Trophoblast cell (in vitro differentiated cells and primary cell): ENCODE data around the gene TMEM134.

ENCODE experiments used
- DNase-seq, 2 donors: peaks; one replicate each; pipeline ENCODE4 v3.0.0-alpha.2; 2016
- H2AFZ ChIP-seq: 2 replicates; pipeline ENCODE4 v1.6.1; 2013; ENCODE audit warnings: low read length, moderate library complexity, mild to moderate bottlenecking; ENCODE audit not compliant: insufficient read depth, poor library complexity
- H2AK5ac ChIP-seq: 2 replicates; pipeline ENCODE4 v1.6.1; 2013; ENCODE audit warnings: mild to moderate bottlenecking, low read length
- H2BK120ac ChIP-seq: 2 replicates; pipeline ENCODE4 v1.6.1; 2013; ENCODE audit warnings: low read length, mild to moderate bottlenecking, moderate library complexity; ENCODE audit not compliant: insufficient read depth, poor library complexity
- H2BK12ac ChIP-seq: 2 replicates; pipeline ENCODE4 v1.6.1; 2013; ENCODE audit warnings: mild to moderate bottlenecking, low read length, moderate library complexity
- H2BK5ac ChIP-seq: 2 replicates; pipeline ENCODE4 v1.6.1; 2013; ENCODE audit warnings: low read length, low read depth, moderate library complexity, mild to moderate bottlenecking; ENCODE audit not compliant: poor library complexity
- H3K14ac ChIP-seq: 2 replicates; pipeline ENCODE4 v1.6.1; 2013; ENCODE audit warnings: mild to moderate bottlenecking, low read length
- H3K18ac ChIP-seq: 2 replicates; pipeline ENCODE4 v1.6.1; 2013; ENCODE audit warnings: mild to moderate bottlenecking, low read length
- H3K23ac ChIP-seq: 2 replicates; pipeline ENCODE4 v1.6.1; 2013; ENCODE audit warnings: low read length
- H3K27ac ChIP-seq: 2 replicates; pipeline ENCODE4 v1.5.1; 2013; ENCODE audit warnings: low read depth, mild to moderate bottlenecking, inconsistent platforms, low read length, moderate library complexity
- H3K27me3 ChIP-seq: 2 replicates; pipeline ENCODE4 v1.6.1; 2013; ENCODE audit warnings: inconsistent platforms, mild to moderate bottlenecking, low read length, moderate library complexity; ENCODE audit not compliant: insufficient read depth
- H3K36me3 ChIP-seq, 2 experiments: 1 replicate in 1 of 2; 2 replicates in 1 of 2; pipeline ENCODE4 v1.6.1; 2013; ENCODE audit warnings: low read length in 2 of 2, mild to moderate bottlenecking in 2 of 2, moderate library complexity in 1 of 2; ENCODE audit not compliant: insufficient read depth in 2 of 2, control insufficient read depth in 1 of 2
- H3K4ac ChIP-seq: 2 replicates; pipeline ENCODE4 v1.6.1; 2013; ENCODE audit warnings: low read depth, mild to moderate bottlenecking, low read length, moderate library complexity
- H3K4me1 ChIP-seq, 2 experiments: 1 replicate in 1 of 2; 2 replicates in 1 of 2; pipeline ENCODE4 v1.6.1; 2013; ENCODE audit warnings: low read length in 2 of 2, mild to moderate bottlenecking in 2 of 2, moderate library complexity in 1 of 2; ENCODE audit not compliant: insufficient read depth in 2 of 2, control insufficient read depth in 1 of 2
- H3K4me2 ChIP-seq: 2 replicates; pipeline ENCODE4 v1.6.1; 2013; ENCODE audit warnings: inconsistent platforms, mild to moderate bottlenecking, low read length, moderate library complexity
- H3K4me3 ChIP-seq: 2 replicates; pipeline ENCODE4 v1.5.1; 2013; ENCODE audit warnings: mild to moderate bottlenecking, low read depth, low read length, inconsistent platforms
- H3K79me1 ChIP-seq: one replicate; pipeline ENCODE4 v1.6.1; 2013; ENCODE audit warnings: low read length
- H3K79me2 ChIP-seq: 2 replicates; pipeline ENCODE4 v1.6.1; 2013; ENCODE audit warnings: low read length, mild to moderate bottlenecking; ENCODE audit not compliant: control insufficient read depth, insufficient read depth, poor library complexity
- H3K9ac ChIP-seq: 2 replicates; pipeline ENCODE4 v1.6.1; 2013; ENCODE audit warnings: mild to moderate bottlenecking, low read length
- H3K9me3 ChIP-seq: 2 replicates; pipeline ENCODE4 v1.6.1; 2013; ENCODE audit warnings: low read depth, mild to moderate bottlenecking, control low read depth, inconsistent platforms, low read length; ENCODE audit not compliant: insufficient read depth
- H4K12ac ChIP-seq: 2 replicates; pipeline ENCODE4 v1.6.1; 2013; ENCODE audit warnings: low read depth, mild to moderate bottlenecking, low read length, moderate library complexity
- H4K8ac ChIP-seq: 2 replicates; pipeline ENCODE4 v1.6.1; 2013; ENCODE audit warnings: low read depth, mild to moderate bottlenecking, low read length, moderate library complexity
- H4K91ac ChIP-seq: one replicate; pipeline ENCODE4 v1.6.1; 2013; ENCODE audit warnings: low read depth, mild to moderate bottlenecking, low read length, moderate library complexity
- WGBS: extraction: QIAGEN DNeasy Blood & Tissue Kit; methylation state at CpG from one replicate; pipeline ENCODE4 v1.1.7; 2013; ENCODE audit warnings: missing lambda C conversion rate; ENCODE audit not compliant: insufficient read length, insufficient coverage; ENCODE audit errors: extremely low coverage; 5-methylcytosine and 5-hydroxymethylcytosine counted together

The TMEM134 gene

DNA sequence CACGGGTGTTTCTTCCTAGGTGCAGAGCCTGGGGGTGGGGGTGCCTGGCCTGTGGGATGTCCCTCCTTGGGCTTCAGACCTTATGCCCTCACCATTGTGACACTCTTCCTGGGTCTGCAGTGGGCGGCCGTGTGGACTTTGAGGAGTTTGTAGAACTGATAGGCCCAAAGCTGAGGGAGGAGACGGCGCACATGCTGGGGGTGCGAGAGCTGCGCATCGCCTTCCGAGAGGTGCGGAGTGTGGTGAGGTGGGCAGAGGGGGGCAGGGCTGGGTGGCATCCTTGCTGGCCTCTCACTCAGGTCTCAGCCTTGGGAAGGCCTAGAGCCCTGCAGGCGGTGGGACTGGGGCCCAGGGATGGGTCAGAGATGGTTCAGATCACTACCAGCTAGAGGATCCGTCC lies 11.6 kb downstream of the TMEM134 start:
- no peaks in the 10 kb centered on the region for H3K79me1 ChIP-seq
- no peak overlapping the region for H3K4me2 ChIP-seq
- no peak overlapping the region for H4K12ac ChIP-seq
- H2AFZ ChIP-seq, result no peak overlapping the region
- no peak overlapping the region for H3K27ac ChIP-seq
- H3K9me3 ChIP-seq, result peaks cover 2% of the 10 kb centered on the region
- no peak overlapping the region for H2BK120ac ChIP-seq
- H3K9ac ChIP-seq, result no peak overlapping the region
- H3K4me3 ChIP-seq, result peak overlapping the region; percentile 10
- no peak overlapping the region for H4K91ac ChIP-seq
- no peak for DNase-seq
- no peak overlapping the region for H2BK12ac ChIP-seq
- H3K23ac ChIP-seq, result no peak overlapping the region
- no peak overlapping the region for H3K4ac ChIP-seq
- H2AK5ac ChIP-seq, result no peak overlapping the region
- no peak overlapping the region for H3K18ac ChIP-seq
- H2BK5ac ChIP-seq, result no peak overlapping the region
- no CpG with 5 or more reads among the region's 12 CpGs for WGBS
- H4K8ac ChIP-seq, result no peak overlapping the region
- no peaks in the 10 kb centered on the region for H3K27me3 ChIP-seq
- H3K4me1 ChIP-seq, result no peaks in the 10 kb centered on the region
- H3K79me2 ChIP-seq, result no peaks in the 10 kb centered on the region
- no peaks in the 10 kb centered on the region for H3K36me3 ChIP-seq
- no peak overlapping the region for H3K14ac ChIP-seq

DNA sequence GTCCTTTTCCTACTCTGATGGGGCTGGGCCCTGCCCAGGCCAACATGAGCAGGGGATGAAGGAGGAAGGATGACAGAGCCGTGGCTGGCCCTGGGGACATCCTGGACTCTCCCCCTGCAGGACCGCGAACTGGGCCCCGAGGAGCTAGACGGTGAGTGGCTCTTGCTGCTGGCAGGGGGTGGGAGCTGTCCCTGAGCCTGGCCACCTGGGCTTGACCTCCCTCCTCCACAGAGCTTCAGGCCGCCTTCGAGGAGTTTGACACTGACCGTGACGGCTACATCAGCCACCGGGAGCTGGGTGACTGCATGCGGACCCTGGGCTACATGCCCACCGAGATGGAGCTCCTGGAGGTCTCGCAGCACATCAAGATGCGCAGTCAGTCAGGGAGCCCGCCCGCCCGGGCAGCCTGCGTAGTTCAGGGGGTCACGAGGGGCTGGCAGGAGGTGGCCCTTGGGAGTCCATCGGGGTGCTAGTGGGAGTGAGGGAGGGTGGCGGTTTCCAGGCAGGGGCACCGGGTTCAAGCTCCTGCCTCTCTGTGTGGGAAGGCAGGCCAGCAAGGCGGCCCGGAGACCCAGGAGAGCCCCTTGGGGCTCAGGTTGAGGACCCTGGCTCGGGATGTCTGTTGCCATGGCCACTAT lies 12.9 kb downstream of the TMEM134 start:
- no peak overlapping the region for H3K14ac ChIP-seq
- no peak overlapping the region for H2AK5ac ChIP-seq
- no peaks in the 10 kb centered on the region for H3K36me3 ChIP-seq
- no peak for DNase-seq
- H3K9ac ChIP-seq, result no peak overlapping the region
- no peak overlapping the region for H3K27ac ChIP-seq
- H2BK5ac ChIP-seq, result no peak overlapping the region
- no peaks in the 10 kb centered on the region for H3K27me3 ChIP-seq
- no peak overlapping the region for H2AFZ ChIP-seq
- H3K79me2 ChIP-seq, result no peaks in the 10 kb centered on the region
- H3K4ac ChIP-seq, result no peak overlapping the region
- H4K91ac ChIP-seq, result no peak overlapping the region
- H2BK12ac ChIP-seq, result no peak overlapping the region
- no peak overlapping the region for H4K12ac ChIP-seq
- H3K79me1 ChIP-seq, result no peaks in the 10 kb centered on the region
- no CpG with 5 or more reads among the region's 25 CpGs for WGBS
- H3K9me3 ChIP-seq, result peaks cover 4% of the 10 kb centered on the region
- no peak overlapping the region for H3K4me2 ChIP-seq
- no peak overlapping the region for H3K4me3 ChIP-seq
- no peak overlapping the region for H4K8ac ChIP-seq
- H3K18ac ChIP-seq, result no peak overlapping the region
- no peak overlapping the region for H3K23ac ChIP-seq
- no peaks in the 10 kb centered on the region for H3K4me1 ChIP-seq
- H2BK120ac ChIP-seq, result no peak overlapping the region

DNA sequence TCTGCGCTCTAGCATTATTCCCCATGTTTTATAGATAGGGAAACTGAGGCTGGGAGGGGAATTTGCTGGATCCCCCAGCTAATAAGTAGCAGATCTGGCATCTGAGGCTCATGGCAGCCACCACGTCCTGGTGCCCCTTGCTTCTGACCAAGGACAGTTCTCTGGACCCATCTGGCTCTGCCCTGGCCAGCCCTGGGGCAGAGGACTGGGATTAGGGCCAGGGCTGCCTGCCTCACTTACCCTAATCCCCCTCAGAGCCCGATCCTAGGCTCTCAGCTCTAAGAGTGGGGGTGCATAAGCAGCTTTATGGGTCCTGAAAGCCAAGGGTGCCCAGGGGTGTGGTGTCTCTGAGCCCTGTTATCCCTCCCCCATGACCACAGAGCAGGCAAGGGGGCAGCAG lies 14.0 kb downstream of the TMEM134 start, which contains the start of gene CABP4:
Gene CABP4, plus strand, starts transcription at position 301 of the 400 bp plus-strand sequence. Its CDS starts 70 bp downstream, at position 371.
- Histone ChIP-seq H2BK5ac (no peak within 1 kb of the TSS), H3K79me2 (no peaks in the 10 kb centered on the region)

GRCh38 chr11:67453816-67454732 lies 15.0 kb downstream of the TMEM134 start:
- no peak overlapping the region for H2AK5ac ChIP-seq
- no peaks in the 10 kb centered on the region for H3K79me1 ChIP-seq
- no peak overlapping the region for H2BK120ac ChIP-seq
- no peak overlapping the region for H2AFZ ChIP-seq
- peaks cover 4% of the 10 kb centered on the region for H3K9me3 ChIP-seq
- no peaks in the 10 kb centered on the region for H3K79me2 ChIP-seq
- no peak overlapping the region for H2BK12ac ChIP-seq
- no peak overlapping the region for H3K4ac ChIP-seq
- H2BK5ac ChIP-seq, result no peak overlapping the region
- H3K4me2 ChIP-seq, result no peak overlapping the region
- no peaks in the 10 kb centered on the region for H3K27me3 ChIP-seq
- no peak overlapping the region for H4K12ac ChIP-seq
- no peak overlapping the region for H3K4me3 ChIP-seq
- H3K14ac ChIP-seq, result no peak overlapping the region
- H3K36me3 ChIP-seq, result no peaks in the 10 kb centered on the region
- DNase-seq, result no peak
- no peaks in the 10 kb centered on the region for H3K4me1 ChIP-seq
- H3K9ac ChIP-seq, result no peak overlapping the region
- H4K91ac ChIP-seq, result no peak overlapping the region
- H3K27ac ChIP-seq, result no peak overlapping the region
- H3K23ac ChIP-seq, result no peak overlapping the region
- WGBS, result no CpG with 5 or more reads among the region's 21 CpGs
- no peak overlapping the region for H3K18ac ChIP-seq
- H4K8ac ChIP-seq, result no peak overlapping the region

More for the DNA sequence above, 14.0 kb downstream of the TMEM134 start, which contains the start of gene CABP4:
- Histone ChIP-seq H3K4me1 (no peaks in the 10 kb centered on the region), H3K27ac (no peak within 1 kb of the TSS), H3K79me1 (no peaks in the 10 kb centered on the region), H4K8ac (no peak within 1 kb of the TSS), H3K4me3 (no peak within 1 kb of the TSS), H4K12ac (no peak within 1 kb of the TSS), H2BK12ac (no peak within 1 kb of the TSS), H3K4ac (no peak within 1 kb of the TSS), H4K91ac (no peak within 1 kb of the TSS), H3K4me2 (no peak within 1 kb of the TSS), H3K27me3 (no peaks in the 10 kb centered on the region), H3K36me3 (no peaks in the 10 kb centered on the region), H2AFZ (no peak within 1 kb of the TSS), H3K18ac (no peak within 1 kb of the TSS), H3K9me3 (peaks cover 4% of the 10 kb centered on the region), H2AK5ac (no peak within 1 kb of the TSS), H3K14ac (no peak within 1 kb of the TSS), H2BK120ac (no peak within 1 kb of the TSS), H3K23ac (no peak within 1 kb of the TSS), H3K9ac (no peak within 1 kb of the TSS)
- no peak for DNase-seq
- no CpG with 5 or more reads among the region's 3 CpGs for WGBS
